ENCODE results near the gene PTPRM. TPM values are rescaled to one million over a fixed set of nuclear protein-coding genes. Genes with fewer than 3 reads are reported as not detected.

Gene PTPRM
- total and polyA plus RNA-seq, 4 donors: 9.2 to 23.0 (median 12.7) TPM

GRCh38 chr18:8124232-8125146, 557.4 kb downstream of the PTPRM start:
- Histone ChIP-seq H3K27me3 (ENCODE audit: control insufficient read depth in 4 of 4, insufficient read depth in 4 of 4, low read length in 3 of 4) (no peaks in the 10 kb centered on the region), H3K9me3 (ENCODE audit: control insufficient read depth in 4 of 4, low read length in 3 of 4) (no peaks in the 10 kb centered on the region), H3K4me3 (ENCODE audit: low read depth in 1 of 3, low read length in 3 of 3) (no peak overlapping the region), H3K27ac (ENCODE audit: low read depth in 1 of 2, low read length in 2 of 2) (no peak overlapping the region), H3K36me3 (ENCODE audit: control insufficient read depth in 4 of 4, insufficient read depth in 3 of 4, low read depth in 1 of 4, low read length in 3 of 4) (no peaks in the 10 kb centered on the region), H3K4me1 (ENCODE audit: control insufficient read depth in 4 of 4, insufficient read depth in 4 of 4, low read length in 3 of 4) (no peaks in the 10 kb centered on the region), H3K9ac (ENCODE audit: low read depth in 1 of 2, low read length in 2 of 2) (no peak overlapping the region)
- no peak for TF ChIP-seq REST (IDR thresholded peaks at IDR 0.05)
- TF ChIP-seq MAX (IDR thresholded peaks at IDR 0.05): no peak
- TF ChIP-seq EGR1 (IDR thresholded peaks at IDR 0.05; ENCODE audit: low read depth in 2 of 2): no peak
- TF ChIP-seq JUND (IDR thresholded peaks at IDR 0.05): no peak
- no peak for TF ChIP-seq NR2F2 (IDR thresholded peaks at IDR 0.05)
- TF ChIP-seq ZBTB33 (IDR thresholded peaks at IDR 0.05): no peak
- no peak for TF ChIP-seq YY1 (IDR thresholded peaks at IDR 0.05)
- no peak for TF ChIP-seq SP1 (IDR thresholded peaks at IDR 0.05)
- no peak for TF ChIP-seq ATF3 (IDR thresholded peaks at IDR 0.05)
- TF ChIP-seq FOXA2 (IDR thresholded peaks at IDR 0.05): no peak
- no peak for TF ChIP-seq HNF4A (conservative IDR thresholded peaks at IDR 0.05)
- TF ChIP-seq RXRA (IDR thresholded peaks at IDR 0.05): no peak
- no peak for TF ChIP-seq RAD21 (IDR thresholded peaks at IDR 0.05)
- no peak for TF ChIP-seq GABPA (IDR thresholded peaks at IDR 0.05 in 1 of 2, conservative IDR thresholded peaks at IDR 0.05 in 1 of 2)
- TF ChIP-seq CTCF (IDR thresholded peaks at IDR 0.05; ENCODE audit: low read depth, low read length, missing input control): no peak
- no peak for TF ChIP-seq FOXA1 (IDR thresholded peaks at IDR 0.05)
- no peak for TF ChIP-seq TAF1 (conservative IDR thresholded peaks at IDR 0.05)
- no peak for TF ChIP-seq HNF4G (IDR thresholded peaks at IDR 0.05)
- no peak for DNase-seq (ENCODE audit: low spot score)
- WGBS: 75% methylated on average over 7 of the region's 7 CpGs
